ENCODE measurements around the gene NUP43.
"Not testable (repeated sequence)": the region's sequence is repeated elsewhere in the genome, so short reads cannot be mapped to it uniquely, and the experiment has no call there.

Gene NUP43, protein sequence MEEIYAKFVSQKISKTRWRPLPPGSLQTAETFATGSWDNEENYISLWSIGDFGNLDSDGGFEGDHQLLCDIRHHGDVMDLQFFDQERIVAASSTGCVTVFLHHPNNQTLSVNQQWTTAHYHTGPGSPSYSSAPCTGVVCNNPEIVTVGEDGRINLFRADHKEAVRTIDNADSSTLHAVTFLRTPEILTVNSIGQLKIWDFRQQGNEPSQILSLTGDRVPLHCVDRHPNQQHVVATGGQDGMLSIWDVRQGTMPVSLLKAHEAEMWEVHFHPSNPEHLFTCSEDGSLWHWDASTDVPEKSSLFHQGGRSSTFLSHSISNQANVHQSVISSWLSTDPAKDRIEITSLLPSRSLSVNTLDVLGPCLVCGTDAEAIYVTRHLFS

GRCh38 chr6:149746147-149746946 is at the start of gene NUP43:
NUP43 (minus strand) TSS chr6:149746529; CDS start chr6:149746495, 34 bp downstream.
- peak; percentile 90 for DNase-seq

GRCh38 chr6:149783551-149783950 is 37.2 kb upstream of the NUP43 start:
- no peak for DNase-seq

GRCh38 chr6:149782337-149782736 is 36.0 kb upstream of the NUP43 start:
- no peak for DNase-seq

DNA sequence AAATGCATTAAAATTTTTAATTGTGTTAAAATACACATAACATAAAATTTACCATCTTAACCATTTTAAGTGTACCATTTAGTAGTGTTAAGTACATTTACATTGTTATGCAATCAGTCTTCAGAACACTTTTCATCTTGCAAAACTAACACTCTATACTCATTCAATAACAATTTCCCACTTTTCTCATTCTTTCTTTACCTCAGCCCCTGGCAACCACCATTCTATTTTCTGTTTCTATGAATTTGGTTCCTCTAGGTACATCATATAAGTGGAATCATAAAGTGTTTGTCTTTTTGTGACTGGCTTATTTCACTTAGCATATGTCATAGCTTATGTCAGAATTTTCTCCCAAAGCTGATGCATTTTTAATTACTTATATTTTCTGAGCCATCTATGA is 35.4 kb upstream of the NUP43 start:
- no peak for DNase-seq

DNA sequence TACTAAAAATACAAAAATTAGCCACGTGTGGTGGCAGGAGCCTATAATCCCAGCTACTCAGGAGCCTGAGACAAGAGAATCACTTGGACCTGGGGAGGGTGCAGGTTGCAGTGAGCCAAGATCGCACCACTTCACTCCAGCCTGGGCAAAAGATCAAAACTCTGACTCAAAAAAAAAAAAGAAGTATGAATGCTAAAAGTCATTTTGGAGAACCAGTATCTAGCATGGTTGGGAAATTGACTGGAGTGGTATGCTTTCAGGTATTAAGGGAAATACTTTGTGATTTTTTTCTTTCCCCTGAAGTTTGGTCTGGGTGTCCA is 33.3 kb upstream of the NUP43 start:
- DNase-seq, result no peak

- DNase-seq, result no peak
These were observed 31.3 kb upstream of the NUP43 start for GRCh38 chr6:149777624-149778023.

DNA sequence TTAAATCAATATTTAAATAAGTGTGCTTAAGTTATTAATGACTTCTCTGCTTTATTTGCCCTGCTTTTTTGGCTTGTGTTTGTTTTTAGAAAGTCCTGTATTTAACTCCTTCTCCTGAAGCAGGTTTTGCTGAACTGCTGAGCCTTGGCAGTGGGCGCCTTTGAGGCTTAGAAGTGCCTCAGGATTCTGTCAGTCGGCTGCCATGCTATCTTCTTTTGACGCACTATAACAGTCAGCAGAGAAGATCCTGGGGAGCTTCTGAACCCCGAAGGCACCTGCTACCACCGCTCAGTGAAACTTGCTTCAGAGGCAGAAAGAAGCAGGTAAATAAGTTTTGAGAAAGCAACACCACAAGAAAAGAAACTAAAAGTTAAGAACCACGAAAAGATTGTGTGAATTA is 25.6 kb upstream of the NUP43 start:
- no peak for DNase-seq

DNA sequence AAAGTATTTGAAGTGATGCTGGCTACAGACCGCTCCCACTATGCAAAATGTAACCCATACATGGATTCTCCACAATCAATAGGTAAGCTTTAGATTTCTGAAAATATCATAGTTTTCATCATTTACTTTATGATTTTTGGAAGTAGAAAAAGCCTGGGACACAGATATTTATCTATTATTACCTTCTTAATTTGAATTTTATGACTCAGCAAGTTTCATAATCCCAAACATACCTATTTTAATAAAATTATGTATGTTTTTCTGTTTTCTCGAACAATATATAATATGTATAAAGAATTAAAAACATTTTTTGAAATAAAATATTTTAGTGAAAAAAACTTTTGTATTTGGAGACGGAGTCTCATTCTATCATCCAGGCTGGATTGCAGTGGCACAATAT is 24.9 kb upstream of the NUP43 start:
- no peak for DNase-seq

GRCh38 chr6:149769676-149770075 is 23.3 kb upstream of the NUP43 start:
- DNase-seq, result no peak

- DNase-seq, result no peak
These were observed 19.9 kb upstream of the NUP43 start for GRCh38 chr6:149766156-149766769.

- DNase-seq, result no peak
These were observed 17.5 kb upstream of the NUP43 start for GRCh38 chr6:149763866-149764265.

- no peak for DNase-seq
These were observed 15.1 kb upstream of the NUP43 start for GRCh38 chr6:149761438-149761837.

DNA sequence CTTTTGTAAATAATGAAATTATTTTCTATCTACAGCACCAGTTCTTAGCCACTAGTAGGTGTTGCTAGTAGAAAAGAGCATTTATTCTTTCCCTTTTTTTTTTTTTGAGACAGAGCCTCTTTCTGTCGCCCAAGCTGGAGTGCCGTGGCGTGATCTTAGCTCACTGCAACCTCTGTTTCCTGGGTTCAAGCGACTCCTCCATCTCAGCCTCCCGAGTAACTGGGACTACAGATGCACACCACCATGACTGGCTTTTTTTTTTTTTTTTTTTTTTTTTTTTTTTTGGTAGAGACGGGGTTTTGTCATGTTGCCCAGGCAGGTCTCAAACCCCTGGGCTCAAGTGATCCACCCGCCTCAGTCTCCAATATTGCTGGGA is 9.9 kb upstream of the NUP43 start:
- no peak for DNase-seq

- DNase-seq, result no peak
These were observed 9.3 kb upstream of the NUP43 start for GRCh38 chr6:149755300-149756260.

DNA sequence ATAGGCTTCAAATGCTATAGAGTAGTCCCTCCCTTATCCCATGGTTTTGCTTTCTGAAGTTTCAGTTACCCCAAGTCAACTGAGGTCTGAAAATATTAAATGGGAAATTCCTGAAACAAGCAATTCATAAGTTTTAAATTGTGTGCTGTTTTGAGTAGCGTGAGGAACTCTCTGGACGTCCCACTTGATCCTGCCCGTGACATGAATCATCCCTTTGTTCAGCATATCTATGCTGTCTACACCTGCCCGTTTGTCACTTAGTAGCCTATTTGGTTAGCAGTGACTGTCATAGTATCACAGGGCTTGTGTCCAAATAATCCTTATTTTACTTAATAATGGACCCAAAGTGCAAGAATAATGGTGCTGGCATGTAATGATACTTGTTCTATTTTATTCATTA is 8.2 kb upstream of the NUP43 start:
- DNase-seq, result no peak

DNA sequence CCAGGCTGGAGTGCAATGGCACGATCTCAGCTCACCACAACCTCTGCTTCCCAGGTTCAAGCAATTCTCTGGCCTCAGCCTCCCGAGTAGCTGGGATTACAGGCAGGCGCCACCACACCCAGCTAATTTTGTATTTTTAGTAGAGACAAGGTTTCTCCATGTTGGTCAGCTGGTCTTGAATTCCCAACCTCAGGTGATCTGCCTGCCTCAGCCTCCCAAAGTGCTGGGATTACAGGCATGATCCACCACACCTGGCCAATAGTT is 7.0 kb upstream of the NUP43 start:
- not testable (repeated sequence) for DNase-seq

DNA sequence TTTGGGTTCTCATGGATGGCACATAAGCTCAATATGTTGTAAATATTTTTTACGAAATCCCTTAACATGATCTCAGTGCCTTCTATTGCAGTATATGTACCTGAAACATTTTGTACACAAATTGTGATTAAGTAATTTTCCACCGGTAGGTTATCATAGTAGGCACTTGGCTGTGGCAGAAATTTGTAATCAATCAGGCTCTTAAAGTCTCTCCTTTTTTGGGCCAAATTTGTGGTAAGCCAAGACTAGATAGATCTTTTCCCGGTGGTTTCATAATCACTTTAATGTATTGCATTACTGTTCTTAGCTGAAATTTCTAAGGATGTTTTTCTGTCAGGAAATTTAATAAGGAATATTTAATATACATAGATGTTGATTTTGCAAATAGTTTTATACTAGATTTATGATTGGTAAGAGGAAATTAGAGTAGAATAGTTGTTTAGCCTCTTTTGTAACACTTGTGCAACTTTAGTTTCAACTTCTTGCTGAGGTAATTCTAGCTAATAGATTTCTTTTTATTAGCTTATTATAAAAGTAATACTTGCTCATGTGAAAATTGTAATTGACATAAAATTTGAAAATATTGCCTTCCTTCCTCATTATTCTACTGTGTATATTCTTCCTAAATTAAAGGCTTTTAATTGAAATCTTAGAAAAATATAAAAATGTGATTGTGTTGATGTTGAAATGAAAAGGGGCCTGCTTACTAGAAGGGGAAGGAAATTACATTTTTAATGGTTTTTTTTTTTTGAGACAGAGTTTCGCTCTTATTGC is 6.5 kb upstream of the NUP43 start:
- no peak for DNase-seq

GRCh38 chr6:149751920-149752319 is 5.6 kb upstream of the NUP43 start:
- not testable (repeated sequence) for DNase-seq

DNA sequence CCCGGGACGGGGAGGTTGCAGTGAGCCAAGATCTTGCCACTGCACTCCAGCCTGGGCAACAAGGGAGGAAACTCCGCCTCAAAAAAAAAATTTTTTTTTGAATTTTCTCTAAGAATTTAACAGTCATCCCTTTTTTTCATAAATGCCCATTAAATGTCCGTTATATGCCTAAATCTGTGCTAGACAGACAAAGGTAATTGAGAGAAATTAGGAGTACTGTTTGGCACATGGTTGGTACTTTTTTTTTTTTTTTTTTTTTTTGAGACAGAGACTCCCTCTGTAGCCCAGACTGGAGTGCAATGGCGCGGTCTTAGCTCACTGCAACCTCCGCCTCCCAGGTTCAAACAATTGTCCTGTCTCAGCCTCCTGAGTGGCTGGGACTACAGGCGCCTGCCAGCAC is 4.9 kb upstream of the NUP43 start:
- no peak for DNase-seq

- DNase-seq, result peak; percentile 37
These were observed 3.8 kb upstream of the NUP43 start for GRCh38 chr6:149750136-149750609.

DNA sequence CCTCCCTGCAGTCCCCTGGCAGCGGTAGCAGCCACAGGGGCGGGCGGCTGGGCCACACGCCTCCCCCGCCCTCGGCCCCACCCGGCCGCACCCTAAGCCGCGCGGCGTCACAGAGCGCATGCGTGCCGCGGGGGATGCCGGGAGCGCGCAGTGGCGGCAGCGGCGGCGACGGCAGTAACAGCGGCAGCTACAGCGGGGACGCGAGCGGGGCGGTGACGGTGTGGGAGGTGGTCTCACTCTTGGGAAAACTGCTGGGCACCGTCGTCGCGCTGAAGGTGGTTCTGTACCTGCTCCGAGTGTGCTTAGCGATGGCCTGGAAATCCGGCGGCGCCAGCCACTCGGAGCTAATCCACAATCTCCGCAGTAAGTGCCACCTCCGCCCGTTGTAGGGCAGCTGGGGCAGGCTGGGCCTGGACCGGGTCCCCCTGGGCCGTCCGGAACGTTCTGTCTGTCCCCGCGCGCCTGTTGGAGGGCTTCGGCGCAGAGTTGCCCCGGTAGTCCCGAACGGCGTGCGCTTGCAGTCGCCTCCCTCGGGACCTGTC is 3.3 kb upstream of the NUP43 start, which contains the start of gene PCMT1:
Gene PCMT1 (plus strand): TSS at position 148 of the 542 bp plus-strand sequence. CDS start 161 bp downstream, at position 309.
- DNase-seq, result peak; percentile 91

Measured in CD4-positive, alpha-beta T cell treated with Interferon gamma for 1 hour (primary cell).